Tibial nerve (tissue), 3 donors: ENCODE results near the gene TMEFF1.

ENCODE experiments used
- POLR2A ChIP-seq, 2 donors: fragments of 450-650 bp; IDR thresholded peaks; one replicate each; pipeline ENCODE4 v1.6.1; 2017; ENCODE audit warnings: antibody characterized with exemption in 2 of 2, mild to moderate bottlenecking in 2 of 2, moderate library complexity in 2 of 2
- TF ChIP-seq, protein P1 (sequence below), 5 experiments: fragments of 200-600 bp in 3 of 5; fragments of 450-650 bp in 2 of 5; sonication (generic) in 3 of 5; IDR thresholded peaks; one replicate each; pipeline ENCODE4 v1.5.1; 2016 to 2019; ENCODE audit warnings: antibody characterized with exemption in 5 of 5, mild to moderate bottlenecking in 3 of 5, moderate library complexity in 2 of 5

DNA sequence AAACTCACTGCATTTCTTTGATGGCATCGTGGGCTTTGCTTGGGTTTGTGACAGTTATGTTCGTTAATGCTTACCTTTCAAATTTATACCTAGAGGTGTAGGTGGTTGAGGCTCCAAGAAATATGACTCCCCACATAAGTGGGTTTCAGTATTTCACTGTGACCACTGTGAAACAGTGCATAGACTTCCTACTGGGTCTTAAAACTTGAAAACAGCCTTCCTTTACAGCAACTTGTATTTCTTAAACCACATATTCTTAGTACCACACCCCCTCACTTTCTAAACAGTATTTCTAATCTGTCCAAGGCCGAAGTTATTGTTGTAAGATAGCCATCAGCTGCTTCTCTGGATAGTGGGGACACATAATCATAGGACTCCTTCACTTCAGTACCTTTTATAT, 48.3 kb downstream of the TMEFF1 start:
- TF ChIP-seq POLR2A (IDR thresholded peaks at IDR 0.05): no peak
- TF ChIP-seq, protein P1, sequence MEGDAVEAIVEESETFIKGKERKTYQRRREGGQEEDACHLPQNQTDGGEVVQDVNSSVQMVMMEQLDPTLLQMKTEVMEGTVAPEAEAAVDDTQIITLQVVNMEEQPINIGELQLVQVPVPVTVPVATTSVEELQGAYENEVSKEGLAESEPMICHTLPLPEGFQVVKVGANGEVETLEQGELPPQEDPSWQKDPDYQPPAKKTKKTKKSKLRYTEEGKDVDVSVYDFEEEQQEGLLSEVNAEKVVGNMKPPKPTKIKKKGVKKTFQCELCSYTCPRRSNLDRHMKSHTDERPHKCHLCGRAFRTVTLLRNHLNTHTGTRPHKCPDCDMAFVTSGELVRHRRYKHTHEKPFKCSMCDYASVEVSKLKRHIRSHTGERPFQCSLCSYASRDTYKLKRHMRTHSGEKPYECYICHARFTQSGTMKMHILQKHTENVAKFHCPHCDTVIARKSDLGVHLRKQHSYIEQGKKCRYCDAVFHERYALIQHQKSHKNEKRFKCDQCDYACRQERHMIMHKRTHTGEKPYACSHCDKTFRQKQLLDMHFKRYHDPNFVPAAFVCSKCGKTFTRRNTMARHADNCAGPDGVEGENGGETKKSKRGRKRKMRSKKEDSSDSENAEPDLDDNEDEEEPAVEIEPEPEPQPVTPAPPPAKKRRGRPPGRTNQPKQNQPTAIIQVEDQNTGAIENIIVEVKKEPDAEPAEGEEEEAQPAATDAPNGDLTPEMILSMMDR (IDR thresholded peaks at IDR 0.05): no peak
